GM21360 (cell line): ENCODE measurements around the gene OVCH1.
"Not testable (repeated sequence)": the region's sequence is repeated elsewhere in the genome, so short reads cannot be mapped to it uniquely, and the experiment has no call there.

Experiments
- ATAC-seq: cut with Tn5 transposase; IDR thresholded peaks from one replicate; pipeline ENCODE4 v1.9.1; 2021; ENCODE audit warnings: mild to moderate bottlenecking, moderate library complexity; ENCODE audit not compliant: unreplicated experiment

The OVCH1 gene

GRCh38 chr12:29505122-29505521 is 7.6 kb upstream of the OVCH1 start:
- no peak for ATAC-seq

- ATAC-seq: no peak
These were observed 5.8 kb upstream of the OVCH1 start for GRCh38 chr12:29503283-29503682.

GRCh38 chr12:29499235-29499634 is 1.7 kb upstream of the OVCH1 start:
- ATAC-seq: no peak

DNA sequence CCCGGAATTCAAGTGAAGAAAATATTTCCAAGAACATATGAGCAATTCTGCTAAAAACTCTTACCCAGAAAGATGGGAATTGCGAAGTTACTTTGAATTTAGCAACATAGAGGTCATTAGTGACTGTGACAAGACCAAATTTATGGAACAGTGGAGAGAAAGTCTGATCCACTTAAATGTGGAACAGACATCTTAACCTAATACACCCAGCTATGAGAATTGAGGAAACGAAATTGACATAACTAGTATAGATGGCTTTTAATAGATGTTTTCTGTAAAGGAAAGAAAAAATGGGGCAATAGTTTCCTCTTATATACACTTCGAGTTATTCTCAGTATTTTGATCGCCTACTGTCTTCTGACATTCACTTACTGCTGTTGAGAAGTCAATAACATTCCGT is 4.6 kb downstream of the OVCH1 start:
- no peak for ATAC-seq

- ATAC-seq: no peak
These were observed 10.5 kb downstream of the OVCH1 start for GRCh38 chr12:29486972-29487371.

DNA sequence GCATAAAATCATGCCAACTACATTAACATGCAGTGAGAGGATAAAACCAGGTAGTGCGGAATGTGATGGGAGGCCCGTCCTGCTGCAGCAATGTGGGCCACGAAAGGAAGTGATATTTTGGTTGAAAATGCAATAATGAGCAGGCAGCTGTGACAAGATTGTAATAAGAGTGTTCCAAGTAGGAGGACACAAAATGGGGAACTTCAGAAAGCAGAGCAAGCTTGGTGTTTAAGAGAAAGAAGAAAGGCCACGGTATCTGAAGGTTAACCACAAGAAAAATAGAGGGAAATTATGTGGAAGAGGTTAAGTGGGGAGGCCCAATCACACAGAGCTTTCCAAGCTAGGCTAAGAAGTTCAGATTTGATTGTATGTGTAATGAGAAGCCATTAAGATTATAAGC is 34.3 kb downstream of the OVCH1 start:
- ATAC-seq: no peak

DNA sequence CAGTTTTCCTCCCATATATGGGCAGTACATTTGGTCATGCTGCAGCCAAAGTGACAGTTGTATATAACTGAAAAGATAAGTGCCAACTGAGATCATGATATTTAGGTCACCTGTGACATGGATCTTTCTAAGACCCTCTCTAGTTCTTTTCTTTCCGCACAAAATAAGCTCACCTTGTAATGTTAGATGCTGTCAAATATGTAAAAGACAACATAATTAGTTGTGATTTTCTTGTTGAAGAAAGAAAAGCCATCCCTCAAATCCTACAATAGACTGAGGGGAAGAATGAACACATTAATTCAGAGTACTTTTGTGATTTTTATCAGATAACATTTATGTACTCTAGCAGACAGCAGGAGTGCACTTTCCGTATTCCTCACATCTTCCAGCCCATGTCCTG is 37.4 kb downstream of the OVCH1 start:
- no peak for ATAC-seq

DNA sequence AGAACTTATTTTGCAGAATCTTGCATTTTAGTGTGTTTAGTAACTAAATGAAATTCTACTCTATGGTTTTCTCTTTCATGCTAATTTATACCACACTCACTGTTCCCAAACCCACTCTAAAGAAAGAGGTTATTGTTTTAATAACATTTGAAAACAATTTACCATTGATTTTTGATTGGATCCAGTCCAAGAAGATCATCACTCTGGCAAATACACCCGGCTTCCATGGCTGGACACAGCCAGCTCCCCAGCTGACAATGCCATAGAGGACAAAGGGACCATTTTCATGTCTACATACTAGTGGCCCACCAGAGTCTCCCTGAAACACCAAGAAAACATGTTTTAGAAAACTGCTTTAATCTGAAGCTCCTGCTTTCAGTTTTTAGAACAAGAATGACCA is 42.4 kb downstream of the OVCH1 start:
- ATAC-seq: no peak

- ATAC-seq: no peak
These were observed 45.6 kb downstream of the OVCH1 start for GRCh38 chr12:29451888-29452287.

DNA sequence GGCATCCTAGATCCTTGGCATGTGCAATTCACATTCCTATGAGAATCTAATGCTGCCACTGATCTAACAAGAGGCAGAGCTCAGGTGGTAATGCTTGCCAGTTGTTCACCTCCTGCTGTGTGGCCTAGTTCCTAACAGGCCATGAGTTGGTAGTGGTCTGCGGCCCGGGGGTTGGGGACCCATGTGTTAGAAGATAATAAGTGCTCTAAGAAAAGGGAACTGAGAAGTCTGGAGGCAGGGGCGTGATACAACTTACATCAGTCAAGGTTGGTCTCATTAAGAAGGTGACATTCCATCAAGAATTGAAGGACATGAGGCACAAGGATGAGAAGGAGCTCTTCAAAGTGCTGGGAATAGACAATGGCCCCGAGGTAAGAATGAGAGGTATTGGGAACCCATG is 49.3 kb downstream of the OVCH1 start:
- no peak for ATAC-seq

GRCh38 chr12:29447285-29447975 is 50.1 kb downstream of the OVCH1 start:
- ATAC-seq: no peak

GRCh38 chr12:29439506-29439905 is 58.0 kb downstream of the OVCH1 start:
- ATAC-seq: no peak

DNA sequence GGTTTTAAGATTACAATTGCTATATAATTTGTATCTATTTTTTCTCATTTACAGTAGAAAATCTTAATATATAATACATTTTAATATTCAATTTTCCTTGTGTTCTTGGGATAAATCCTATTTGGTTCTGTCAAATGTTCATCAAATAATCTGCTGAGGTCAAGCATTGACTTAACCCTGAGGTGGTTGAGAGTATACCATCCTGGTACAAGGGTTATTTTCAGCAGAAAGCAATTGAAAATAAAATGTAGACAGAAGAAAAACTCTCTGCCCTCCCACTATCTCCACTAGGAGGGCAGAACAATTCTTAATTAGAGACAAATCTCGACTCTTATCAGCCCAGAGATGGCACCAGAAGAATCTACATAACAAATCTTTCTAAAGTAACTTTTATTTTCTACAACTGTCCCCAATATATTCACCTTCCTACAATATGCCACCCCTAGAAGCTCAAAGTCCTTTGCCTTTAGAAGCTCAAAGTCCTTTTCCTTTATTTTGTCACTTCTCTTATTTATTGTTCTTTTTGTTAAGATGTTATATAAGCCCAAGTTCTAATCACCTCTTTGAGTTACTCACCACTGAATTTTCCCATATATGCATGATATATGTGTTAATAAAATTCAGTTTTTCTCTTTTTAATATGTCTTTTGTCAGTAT is 58.6 kb downstream of the OVCH1 start:
- ATAC-seq: no peak

GRCh38 chr12:29437575-29437974 is 59.9 kb downstream of the OVCH1 start:
- no peak for ATAC-seq

- not testable (repeated sequence) for ATAC-seq
These were observed 60.7 kb downstream of the OVCH1 start for GRCh38 chr12:29436815-29437214.

GRCh38 chr12:29431513-29431912 is 66.0 kb downstream of the OVCH1 start:
- ATAC-seq: no peak

- ATAC-seq: no peak
These were observed 66.8 kb downstream of the OVCH1 start for GRCh38 chr12:29430716-29431044.

- ATAC-seq: no peak
These were observed 67.3 kb downstream of the OVCH1 start for GRCh38 chr12:29429999-29430715.

GRCh38 chr12:29428633-29429032 is 68.9 kb downstream of the OVCH1 start:
- ATAC-seq: peak; percentile 68

- ATAC-seq: peak; percentile 96
These were observed 69.5 kb downstream of the OVCH1 start for GRCh38 chr12:29427964-29428363.

DNA sequence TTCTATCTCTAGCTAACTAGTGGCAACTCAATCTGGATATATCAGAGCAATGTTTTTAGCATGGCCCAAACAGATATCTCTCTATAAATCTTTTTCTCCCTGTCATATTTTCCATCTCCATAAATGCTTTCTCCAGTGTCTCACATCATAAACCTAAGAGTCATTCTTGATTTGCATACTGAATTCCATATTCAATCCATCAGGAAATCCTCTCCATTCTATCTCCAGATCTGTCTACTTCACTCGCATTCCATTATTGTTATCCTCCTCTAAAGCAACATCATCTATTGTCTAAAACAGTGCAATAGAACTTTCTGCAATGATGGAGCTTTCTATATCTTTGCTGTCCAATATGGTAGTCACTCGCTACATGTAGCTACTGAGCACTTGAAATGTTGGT is 71.0 kb downstream of the OVCH1 start:
- ATAC-seq: no peak

GRCh38 chr12:29425722-29426121 is 71.8 kb downstream of the OVCH1 start:
- ATAC-seq: no peak
